T-helper 2 cell treated with Interferon-gamma antibody and Interleukin-4, amounts not matched to agents 100 ng/mL and 5 ng/mL, for 36 hours (primary cell): ENCODE measurements around the gene PCBP3. TPM values are rescaled to one million over a fixed set of nuclear protein-coding genes. Genes with fewer than 3 reads are reported as not detected.
"Not testable (repeated sequence)": the region's sequence is repeated elsewhere in the genome, so short reads cannot be mapped to it uniquely, and the experiment has no call there.

Source experiments
- intact Hi-C: fragments of 100-400 bp; cut with micrococcal nuclease; formaldehyde crosslinking; loops from one replicate; pipeline ENCODE4 v1.15.1; 2023
- total RNA-seq: library from RNA; stranded (reverse); gene quantifications from 2 replicates; pipeline ENCODE4 v1.2.3, GENCODE V29; 2022

The PCBP3 gene
- total RNA-seq, 1 donor from 2014 or later, result 5.1 TPM

- intact Hi-C loops, result not testable (repeated sequence)
Observed at GRCh38 chr21:45612665-45613019, 30.9 kb upstream of the PCBP3 start.

DNA sequence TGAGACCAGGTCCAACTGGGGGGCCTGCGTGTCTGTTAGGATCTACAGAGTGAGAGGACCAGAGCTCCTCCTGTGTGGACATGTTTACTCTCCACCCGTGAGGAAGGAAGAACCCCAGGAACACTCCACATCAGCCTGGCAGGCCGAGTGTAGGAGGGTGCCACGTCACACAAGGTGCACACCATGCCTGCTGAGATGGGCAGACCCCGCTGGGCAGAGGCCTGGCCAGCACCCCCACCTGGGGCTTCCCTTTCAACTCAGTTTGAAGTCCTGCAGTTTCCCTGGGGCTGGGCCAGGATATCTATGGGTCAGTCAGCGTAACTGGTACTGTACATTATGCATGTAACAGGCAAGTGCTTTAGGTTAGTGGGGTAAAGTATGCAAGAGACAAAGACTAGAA lies 30.1 kb upstream of the PCBP3 start:
- intact Hi-C loops, result no loop called here

GRCh38 chr21:45613881-45614280 lies 29.6 kb upstream of the PCBP3 start:
- intact Hi-C loops, result no loop called here

GRCh38 chr21:45615145-45615711 lies 28.3 kb upstream of the PCBP3 start:
- intact Hi-C loops, result no loop called here

GRCh38 chr21:45617021-45617921 lies 26.3 kb upstream of the PCBP3 start:
- intact Hi-C loops, result no loop called here

- intact Hi-C loops, result no loop called here
Observed at GRCh38 chr21:45618287-45618686, 25.2 kb upstream of the PCBP3 start.

GRCh38 chr21:45618846-45619485 lies 24.6 kb upstream of the PCBP3 start:
- intact Hi-C loops, result no loop called here

- intact Hi-C loops, result no loop called here
Observed at GRCh38 chr21:45620201-45620923, 23.2 kb upstream of the PCBP3 start.

- intact Hi-C loops, result not testable (repeated sequence)
Observed at GRCh38 chr21:45621435-45622331, 21.8 kb upstream of the PCBP3 start.

- intact Hi-C loops, result no loop called here
Observed at GRCh38 chr21:45622416-45623097, 21.0 kb upstream of the PCBP3 start.

DNA sequence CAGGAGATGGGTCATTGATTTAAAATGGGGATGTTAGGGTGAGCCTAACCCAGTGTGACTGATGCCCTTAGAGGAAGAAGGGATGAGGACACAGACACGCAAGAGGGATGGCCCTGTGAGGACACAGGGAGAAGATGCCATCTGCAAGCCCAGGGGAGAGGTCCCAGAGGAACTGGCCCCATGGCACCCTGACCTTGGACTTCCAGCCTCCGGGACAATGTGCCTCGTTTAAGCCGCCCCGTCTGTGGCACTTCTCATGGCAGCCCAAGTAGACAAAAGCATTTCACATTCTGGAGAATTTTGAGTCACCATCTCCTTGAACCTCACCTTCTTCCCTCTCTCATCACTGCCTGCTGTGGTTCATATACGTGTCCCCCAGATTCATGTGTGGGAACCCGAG lies 20.1 kb upstream of the PCBP3 start:
- intact Hi-C loops, result no loop called here

DNA sequence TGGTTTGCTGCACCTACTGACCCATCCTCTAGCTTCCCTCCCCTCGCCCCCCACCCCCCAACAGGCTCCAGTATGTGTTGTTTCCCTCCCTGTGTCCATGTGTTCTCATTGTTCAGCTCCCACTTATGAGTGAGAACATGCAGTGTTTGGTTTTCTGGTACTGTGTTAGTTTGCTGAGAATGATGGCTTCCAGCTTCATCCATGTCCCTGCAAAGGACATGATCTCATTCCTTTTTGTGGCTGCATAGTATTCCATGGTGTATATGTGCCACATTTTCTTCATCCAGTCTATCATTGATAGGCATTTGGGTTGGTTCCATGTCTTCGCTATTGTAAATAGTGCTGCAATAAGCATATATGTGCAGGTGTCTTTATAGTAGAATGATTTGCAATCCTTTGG lies 17.4 kb upstream of the PCBP3 start:
- intact Hi-C loops, result not testable (repeated sequence)

DNA sequence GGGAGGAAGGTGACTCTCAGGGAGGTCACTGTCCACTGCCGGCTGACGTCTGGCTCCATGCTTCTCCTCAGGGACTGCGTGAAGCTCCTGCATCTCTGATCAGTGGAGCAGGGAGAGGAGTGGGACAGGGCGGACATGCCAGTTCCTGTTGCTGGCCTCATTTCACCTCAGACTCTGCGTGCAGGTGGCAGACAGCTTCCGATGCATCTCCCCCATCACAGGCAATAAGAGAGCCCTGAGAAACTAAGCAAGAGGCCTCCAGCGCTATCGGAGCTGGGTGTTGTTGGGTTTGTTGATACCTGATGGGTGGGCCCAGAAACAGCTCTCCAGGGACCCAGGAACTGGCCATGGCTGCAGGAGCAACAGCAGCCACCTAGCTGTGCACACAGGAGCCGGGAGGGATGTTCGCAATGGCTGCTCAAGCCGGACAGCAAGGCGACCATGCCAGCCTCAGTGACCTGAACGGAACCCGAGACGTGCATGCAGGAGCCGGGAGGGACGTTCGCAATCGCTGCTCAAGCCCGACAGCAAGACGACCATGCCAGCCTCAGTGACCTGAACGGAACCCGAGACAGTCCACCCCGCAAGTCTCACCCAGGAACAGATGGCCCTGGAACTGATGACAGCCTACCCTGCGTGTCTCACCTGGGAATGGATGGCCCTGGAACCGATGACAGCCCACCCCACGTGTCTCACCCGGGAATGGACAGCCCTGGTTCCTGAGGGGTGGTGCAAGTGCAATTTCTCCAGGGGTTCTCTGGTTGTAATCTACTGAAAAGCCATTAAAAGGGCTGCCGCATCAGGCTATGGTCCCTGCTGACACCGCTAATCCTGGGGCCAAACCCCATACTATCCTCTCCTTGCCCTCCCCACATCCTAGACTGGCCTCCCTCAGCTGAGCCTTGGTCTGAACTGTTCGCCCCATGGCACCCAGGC lies 14.2 kb upstream of the PCBP3 start:
- intact Hi-C loops, result no loop called here

DNA sequence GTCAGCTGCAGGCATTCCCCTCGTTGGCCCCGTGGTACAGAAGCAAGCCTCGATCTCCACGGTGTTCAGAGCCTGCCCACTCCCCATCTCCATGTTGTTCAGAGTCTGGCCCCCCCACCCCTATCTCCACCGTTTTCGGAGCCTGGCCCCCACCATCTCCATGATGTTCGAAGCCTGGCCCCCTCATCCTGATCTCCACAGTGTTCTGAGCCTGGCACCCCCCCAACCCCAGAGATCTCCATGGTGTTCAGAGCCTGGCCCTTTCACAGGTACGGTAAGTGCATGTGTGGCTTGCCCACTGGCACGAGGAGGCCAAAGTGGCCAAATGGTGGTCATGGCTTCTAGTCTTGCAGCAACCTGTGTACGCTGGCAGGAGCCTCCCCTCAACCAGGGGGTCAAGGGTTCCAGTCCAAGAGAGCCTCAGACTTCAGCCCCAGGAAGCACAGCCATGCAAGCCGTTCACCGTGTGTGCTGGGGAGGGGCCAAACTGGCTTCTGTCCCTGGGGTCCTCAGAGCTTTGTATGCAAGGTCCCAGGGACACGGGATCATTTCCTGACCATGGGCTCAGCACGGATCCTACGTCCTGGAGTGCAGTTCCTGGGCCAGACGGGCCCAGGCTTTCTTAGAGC lies 13.3 kb upstream of the PCBP3 start:
- intact Hi-C loops, result no loop called here

GRCh38 chr21:45630876-45631275 lies 12.6 kb upstream of the PCBP3 start:
- intact Hi-C loops, result no loop called here

DNA sequence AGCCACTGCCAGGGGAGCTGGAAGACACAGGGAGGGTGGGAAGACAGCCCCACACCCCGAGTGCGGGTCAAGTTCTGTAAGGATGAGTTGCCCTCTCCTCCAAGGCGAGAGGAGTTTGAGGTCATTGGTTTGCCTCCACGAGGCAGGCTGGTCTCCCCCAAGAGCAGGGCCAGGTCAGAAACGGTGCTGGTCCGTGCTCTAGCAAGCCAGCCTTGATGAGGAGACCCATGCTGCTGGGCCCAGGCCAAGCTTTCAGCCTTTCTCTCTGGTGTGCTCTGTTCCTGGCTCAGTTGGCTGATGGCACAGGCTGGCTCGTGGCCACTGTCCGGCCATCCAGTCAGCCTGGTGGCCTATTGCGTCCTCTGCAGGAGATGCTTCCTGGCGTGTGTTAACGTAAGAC lies 12.0 kb upstream of the PCBP3 start:
- intact Hi-C loops, result no loop called here

DNA sequence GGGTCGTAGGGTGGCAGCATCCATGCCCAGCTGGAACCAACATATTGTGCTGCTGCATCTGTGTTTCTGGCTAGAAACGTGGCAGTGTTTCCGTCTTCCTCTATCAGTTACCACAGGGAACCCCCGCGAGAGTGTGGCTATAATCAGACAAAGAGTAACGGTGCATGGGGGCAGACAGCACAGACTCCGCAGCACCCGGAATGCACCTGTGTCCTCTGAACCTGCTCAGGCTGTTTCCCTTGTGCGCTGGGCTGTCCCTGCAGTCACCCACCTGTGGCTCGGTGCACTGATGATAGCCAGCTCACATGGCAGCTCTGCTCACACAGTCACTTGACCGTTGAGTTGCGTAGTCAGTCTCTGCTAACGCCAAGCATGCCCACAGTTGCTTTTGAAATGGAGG lies 11.4 kb upstream of the PCBP3 start:
- intact Hi-C loops, result no loop called here

DNA sequence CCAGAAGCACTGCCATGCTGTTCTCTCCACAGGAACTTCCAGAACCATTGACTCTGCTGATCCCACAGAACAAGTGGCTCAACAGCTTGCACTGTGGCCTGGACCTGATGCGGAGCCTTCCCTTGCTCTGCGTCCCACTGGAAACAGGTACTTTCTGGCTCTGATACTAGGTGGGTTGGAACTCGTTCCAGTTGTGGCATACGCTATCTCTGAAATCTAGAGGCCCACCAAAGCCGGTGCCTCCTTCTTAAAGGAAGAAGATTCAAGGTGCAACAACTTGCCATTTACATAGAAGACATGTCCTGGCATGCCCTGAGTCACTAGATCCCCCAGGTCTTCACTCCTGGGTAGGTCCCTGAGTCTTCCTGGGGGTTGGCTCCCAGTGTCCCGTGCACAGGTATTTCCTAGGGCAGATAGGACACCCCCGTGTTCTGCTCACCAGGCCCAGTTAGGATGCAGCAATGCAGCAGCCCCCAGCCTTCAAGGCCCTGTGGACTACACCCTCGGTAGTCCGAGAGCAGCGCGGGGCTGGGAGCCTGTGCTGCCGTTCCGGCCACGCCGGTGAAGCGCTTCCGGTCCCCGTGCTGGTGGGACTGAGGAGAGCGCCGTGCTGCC lies 10.8 kb upstream of the PCBP3 start:
- intact Hi-C loops, result no loop called here
